HUES64 (cell line): ENCODE results near the gene TNFRSF8.

Experiments
- H3K27ac ChIP-seq: 2 replicates; pipeline ENCODE4 v1.7.0; 2013; ENCODE audit warnings: low read depth, low read length, inconsistent platforms
- H3K27me3 ChIP-seq: 2 replicates; pipeline ENCODE4 v1.6.1; 2013; ENCODE audit warnings: mild to moderate bottlenecking, low read length; ENCODE audit not compliant: insufficient read depth
- H3K36me3 ChIP-seq: 2 replicates; pipeline ENCODE4 v1.6.1; 2013; ENCODE audit warnings: mild to moderate bottlenecking, low read length; ENCODE audit not compliant: insufficient read depth
- H3K4me1 ChIP-seq: 2 replicates; pipeline ENCODE4 v1.6.1; 2013; ENCODE audit warnings: mild to moderate bottlenecking, low read length, moderate library complexity; ENCODE audit not compliant: insufficient read depth
- H3K4me3 ChIP-seq: 2 replicates; pipeline ENCODE4 v1.5.1; 2013; ENCODE audit warnings: mild to moderate bottlenecking, low read length, moderate library complexity
- H3K9ac ChIP-seq: 2 replicates; pipeline ENCODE4 v1.6.1; 2013; ENCODE audit warnings: mild to moderate bottlenecking, low read depth, low read length
- H3K9me3 ChIP-seq: 2 replicates; pipeline ENCODE4 v1.6.1; 2013; ENCODE audit warnings: low read depth, low read length; ENCODE audit not compliant: insufficient read depth
- WGBS: fragments of 150-250, 120-280 bp; methylation state at CpG from one replicate; pipeline ENCODE4 v1.1.7; 2013; ENCODE audit warnings: missing lambda C conversion rate; 5-methylcytosine and 5-hydroxymethylcytosine counted together

The TNFRSF8 gene

DNA sequence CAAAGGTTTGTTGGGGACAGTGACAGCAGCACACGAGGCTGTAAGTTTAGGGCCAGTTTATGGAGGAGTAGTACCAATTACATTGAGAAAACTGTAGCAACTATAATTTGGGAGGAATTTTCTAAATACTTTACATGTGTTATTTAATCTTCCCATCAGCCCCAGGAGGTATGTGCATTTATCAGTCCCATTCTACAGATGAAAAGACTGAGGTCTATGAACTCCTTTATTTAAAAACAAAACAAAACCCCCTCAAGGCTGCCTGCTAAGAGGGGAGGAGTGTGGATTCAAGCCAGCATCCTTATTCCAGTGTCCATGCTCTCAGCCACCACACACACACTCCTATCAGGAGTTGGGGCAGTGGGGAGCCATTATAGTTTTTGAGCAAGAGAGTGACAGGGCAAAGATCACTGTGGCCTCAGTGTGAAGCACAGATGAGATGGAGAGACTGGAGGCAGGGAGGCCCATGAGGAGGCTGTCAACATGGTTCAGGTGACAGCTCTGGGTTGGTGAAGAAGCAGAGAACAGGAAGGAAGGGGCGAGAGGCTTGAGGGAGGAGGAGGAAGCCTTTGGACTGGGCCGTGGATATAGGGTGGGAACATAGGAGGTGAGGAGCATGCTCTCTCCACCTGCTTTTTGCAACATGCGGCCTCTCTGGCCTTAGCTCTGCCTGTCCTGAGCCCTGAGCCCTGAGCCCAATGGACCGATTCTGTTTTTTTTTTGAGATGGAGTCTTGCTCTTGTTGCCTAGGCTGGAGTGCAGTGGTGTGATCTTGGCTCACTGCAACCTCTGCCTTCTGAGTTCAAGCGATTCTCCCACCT is 113.4 kb downstream of the TNFRSF8 start:
- Histone ChIP-seq H3K9ac (no peak overlapping the region), H3K27me3 (no peaks in the 10 kb centered on the region), H3K4me1 (peaks cover 9% of the 10 kb centered on the region; the same call in 1 of the 2 replicates), H3K4me3 (no peak overlapping the region), H3K36me3 (no peaks in the 10 kb centered on the region), H3K9me3 (no peaks in the 10 kb centered on the region), H3K27ac (no peak overlapping the region)
- WGBS: 93% methylated on average over 6 of the region's 6 CpGs

DNA sequence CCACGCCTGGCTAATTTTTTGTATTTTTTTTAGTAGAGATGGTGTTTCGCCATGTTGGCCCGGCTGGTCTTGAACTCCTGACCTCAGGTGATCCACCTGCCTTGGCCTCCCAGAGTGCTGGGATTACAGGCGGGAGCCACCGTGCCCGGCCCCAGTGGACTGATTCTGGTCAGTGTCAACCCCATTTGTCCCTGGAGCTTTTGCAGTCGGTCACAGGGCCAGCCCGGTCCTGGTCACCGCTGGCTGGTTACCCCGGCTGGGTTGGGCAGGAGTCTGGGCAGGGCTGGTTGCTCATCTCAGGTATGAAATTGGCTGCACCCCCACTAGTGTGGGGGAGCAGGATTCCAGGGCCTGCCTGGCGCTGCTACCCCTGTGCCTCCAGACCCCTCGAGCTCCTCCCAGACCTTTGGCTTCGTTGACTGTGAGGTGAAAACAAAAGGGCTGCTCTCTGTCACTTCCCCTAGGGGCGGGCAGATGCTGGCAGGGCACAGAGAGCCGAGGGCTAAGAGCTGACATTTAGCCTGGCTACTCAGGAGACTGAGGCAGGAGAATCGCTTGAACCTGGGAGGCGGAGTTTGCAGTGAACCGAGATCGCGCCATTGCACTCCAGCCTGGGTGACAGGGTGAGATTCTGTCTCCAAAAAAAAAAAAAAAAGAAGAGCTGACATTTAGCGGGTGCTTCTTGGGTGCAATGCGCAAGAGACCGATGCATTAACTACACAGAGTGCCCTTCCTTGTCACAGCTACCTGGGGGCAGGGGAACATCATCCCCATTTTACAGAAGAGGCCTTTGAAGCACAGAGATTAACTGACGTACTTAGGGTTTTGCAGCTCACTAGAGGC is 114.3 kb downstream of the TNFRSF8 start:
- no peak overlapping the region for H3K4me3 ChIP-seq
- H3K27ac ChIP-seq: no peak overlapping the region
- WGBS: 74% methylated on average over 24 of the region's 24 CpGs
- H3K36me3 ChIP-seq: no peaks in the 10 kb centered on the region
- no peaks in the 10 kb centered on the region for H3K27me3 ChIP-seq
- peaks cover 9% of the 10 kb centered on the region; the same call in 1 of the 2 replicates for H3K4me1 ChIP-seq
- H3K9ac ChIP-seq: no peak overlapping the region
- H3K9me3 ChIP-seq: no peaks in the 10 kb centered on the region

DNA sequence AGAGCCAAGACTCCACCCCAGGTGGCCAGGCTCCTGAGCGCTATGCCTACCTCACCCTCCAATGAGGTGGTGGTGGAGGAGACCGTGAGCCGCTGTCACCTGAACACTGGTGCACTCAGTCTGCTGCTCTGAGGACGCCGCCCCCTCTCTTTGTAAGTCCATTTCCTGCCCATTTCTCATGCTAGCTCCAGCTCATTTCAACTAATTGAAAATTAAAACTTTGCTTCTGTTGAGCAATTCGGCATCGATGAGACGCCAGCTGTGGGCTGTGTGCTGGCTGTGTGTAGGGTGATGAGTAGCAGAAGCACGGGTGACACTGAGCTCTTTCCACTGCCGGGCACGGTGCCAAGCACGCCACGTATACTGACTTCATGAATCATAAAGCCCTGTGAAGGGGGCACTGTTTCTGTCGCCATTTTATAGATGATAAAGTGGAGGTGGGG is 114.9 kb downstream of the TNFRSF8 start:
- Histone ChIP-seq H3K9ac (no peak overlapping the region), H3K27me3 (no peaks in the 10 kb centered on the region), H3K9me3 (no peaks in the 10 kb centered on the region), H3K4me1 (peaks cover 9% of the 10 kb centered on the region; the same call in 1 of the 2 replicates), H3K4me3 (no peak overlapping the region), H3K27ac (no peak overlapping the region), H3K36me3 (no peaks in the 10 kb centered on the region)
- 84% methylated on average over 14 of the region's 14 CpGs for WGBS

DNA sequence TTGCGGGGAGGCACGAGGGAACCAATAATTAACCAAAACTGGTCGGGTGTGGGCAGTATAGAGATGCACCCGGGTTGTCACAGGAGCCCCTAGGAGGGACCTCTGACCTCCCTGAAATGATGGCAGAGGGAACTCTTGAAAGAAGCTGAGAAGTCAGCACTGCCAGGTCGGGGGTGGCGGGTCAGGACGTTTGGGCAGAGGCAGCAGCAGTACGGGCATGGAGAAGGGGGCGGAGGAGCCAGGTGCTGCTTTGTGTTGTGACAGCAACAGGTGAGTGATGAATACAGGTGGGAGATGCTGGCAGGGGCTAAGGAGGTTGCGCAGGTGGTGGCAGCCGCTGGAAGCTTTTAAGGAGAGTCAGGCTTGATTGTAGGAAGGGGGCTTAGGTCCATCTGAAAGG is 115.4 kb downstream of the TNFRSF8 start:
- WGBS: 82% methylated on average over 11 of the region's 11 CpGs
- Histone ChIP-seq H3K27me3 (no peaks in the 10 kb centered on the region), H3K4me3 (no peak overlapping the region), H3K36me3 (no peaks in the 10 kb centered on the region), H3K4me1 (peaks cover 9% of the 10 kb centered on the region; the same call in 1 of the 2 replicates), H3K27ac (no peak overlapping the region), H3K9me3 (no peaks in the 10 kb centered on the region), H3K9ac (no peak overlapping the region)

DNA sequence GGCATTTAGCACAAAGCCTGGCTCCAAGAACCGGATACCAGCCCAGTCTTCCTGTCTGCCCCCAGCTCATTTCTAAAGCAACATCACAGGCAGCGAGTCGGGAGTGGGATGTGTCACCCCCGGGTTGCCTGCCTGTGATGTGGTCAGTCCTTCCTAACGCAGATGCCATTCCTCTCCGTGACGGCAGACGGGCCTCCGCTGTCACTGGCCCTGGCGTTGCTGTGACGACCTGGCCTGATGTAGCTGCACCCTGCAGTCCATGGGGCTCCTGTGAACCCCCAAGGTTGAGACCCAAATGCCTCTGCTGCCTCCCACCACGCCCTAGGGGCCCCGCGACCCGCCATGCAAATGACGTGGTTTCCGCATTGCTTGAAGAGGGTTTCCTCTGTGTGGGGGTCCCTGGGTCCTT is 116.0 kb downstream of the TNFRSF8 start:
- 77% methylated on average over 17 of the region's 17 CpGs for WGBS
- Histone ChIP-seq H3K36me3 (no peaks in the 10 kb centered on the region), H3K27ac (no peak overlapping the region), H3K27me3 (no peaks in the 10 kb centered on the region), H3K9me3 (no peaks in the 10 kb centered on the region), H3K4me1 (peaks cover 9% of the 10 kb centered on the region; the same call in 1 of the 2 replicates), H3K9ac (no peak overlapping the region), H3K4me3 (no peak overlapping the region)

DNA sequence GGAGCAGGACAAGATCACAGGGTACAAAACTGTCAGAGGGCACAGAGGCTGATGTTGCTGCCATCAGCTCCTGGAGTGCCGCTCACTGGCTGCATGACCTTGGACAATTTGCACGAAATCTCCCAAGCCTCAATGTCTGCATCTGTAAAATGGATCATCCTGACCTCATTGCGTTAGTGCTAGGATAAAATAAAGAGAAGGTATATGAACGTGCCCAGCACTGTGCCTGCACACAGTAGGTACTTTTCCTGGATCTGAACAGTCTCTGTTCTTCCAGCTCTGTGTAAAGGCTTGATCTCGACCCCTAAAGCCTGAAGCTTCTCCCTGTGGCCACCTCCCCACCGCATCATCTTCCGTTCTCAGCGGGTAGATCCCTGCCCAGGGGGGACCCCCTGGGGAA is 116.6 kb downstream of the TNFRSF8 start:
- Histone ChIP-seq H3K9me3 (no peaks in the 10 kb centered on the region), H3K27ac (no peak overlapping the region), H3K9ac (no peak overlapping the region), H3K4me1 (peaks cover 15% of the 10 kb centered on the region; the same call in 1 of the 2 replicates), H3K36me3 (no peaks in the 10 kb centered on the region), H3K27me3 (no peaks in the 10 kb centered on the region), H3K4me3 (no peak overlapping the region)
- 92% methylated on average over 8 of the region's 8 CpGs for WGBS

DNA sequence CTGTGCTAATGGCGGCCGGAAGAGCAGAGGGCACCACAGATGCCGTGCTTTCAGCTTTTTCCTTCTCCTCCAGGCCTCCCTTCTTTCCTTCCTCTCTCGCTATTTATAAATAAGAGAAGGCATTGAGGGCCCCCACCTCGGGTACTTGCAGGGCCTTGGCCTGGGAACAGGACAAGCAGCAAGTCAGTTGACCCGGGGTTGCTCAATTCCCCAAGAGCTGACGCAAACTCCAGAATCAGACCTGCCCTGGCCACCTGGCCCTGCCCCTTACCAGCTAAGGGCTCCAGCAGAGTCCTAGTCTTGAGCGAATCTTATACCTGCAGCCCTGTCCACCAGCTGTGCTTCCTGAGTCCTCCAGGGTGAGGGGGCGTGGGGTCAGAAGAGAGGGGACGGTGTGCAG is 117.2 kb downstream of the TNFRSF8 start:
- Histone ChIP-seq H3K36me3 (no peaks in the 10 kb centered on the region), H3K4me3 (no peak overlapping the region), H3K9ac (no peak overlapping the region), H3K4me1 (peaks cover 15% of the 10 kb centered on the region; the same call in 1 of the 2 replicates), H3K27me3 (no peaks in the 10 kb centered on the region), H3K27ac (no peak overlapping the region), H3K9me3 (0 out of 2 replicates have a peak, but pooled peaks cover 1% of the 10 kb centered on the region)
- 95% methylated on average over 10 of the region's 10 CpGs for WGBS

DNA sequence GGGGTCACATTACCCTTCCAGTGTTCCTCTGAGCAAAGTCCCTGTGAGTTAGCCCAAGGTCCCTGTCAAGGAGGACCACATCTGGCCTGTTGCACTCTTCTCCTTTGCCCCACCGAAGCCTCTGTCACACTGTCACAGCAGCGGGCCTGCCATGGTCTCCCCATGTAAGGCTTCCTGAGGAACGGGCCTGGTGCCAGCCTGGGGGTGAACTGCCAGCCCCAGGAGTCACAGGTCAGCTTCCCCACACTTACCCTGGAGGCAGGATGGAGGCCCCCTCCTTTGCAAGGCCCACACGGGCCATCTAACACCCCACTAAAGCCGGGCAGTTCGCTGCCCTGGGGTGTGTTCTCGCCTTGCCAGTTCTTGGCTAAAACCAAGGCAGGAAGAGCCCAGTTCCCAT is 117.8 kb downstream of the TNFRSF8 start:
- 93% methylated on average over 7 of the region's 7 CpGs for WGBS
- no peak overlapping the region for H3K9ac ChIP-seq
- no peaks in the 10 kb centered on the region for H3K36me3 ChIP-seq
- H3K4me1 ChIP-seq: peaks cover 15% of the 10 kb centered on the region; the same call in 1 of the 2 replicates
- no peak overlapping the region for H3K27ac ChIP-seq
- H3K27me3 ChIP-seq: no peaks in the 10 kb centered on the region
- no peak overlapping the region for H3K4me3 ChIP-seq
- 0 out of 2 replicates have a peak, but pooled peaks cover 3% of the 10 kb centered on the region for H3K9me3 ChIP-seq

DNA sequence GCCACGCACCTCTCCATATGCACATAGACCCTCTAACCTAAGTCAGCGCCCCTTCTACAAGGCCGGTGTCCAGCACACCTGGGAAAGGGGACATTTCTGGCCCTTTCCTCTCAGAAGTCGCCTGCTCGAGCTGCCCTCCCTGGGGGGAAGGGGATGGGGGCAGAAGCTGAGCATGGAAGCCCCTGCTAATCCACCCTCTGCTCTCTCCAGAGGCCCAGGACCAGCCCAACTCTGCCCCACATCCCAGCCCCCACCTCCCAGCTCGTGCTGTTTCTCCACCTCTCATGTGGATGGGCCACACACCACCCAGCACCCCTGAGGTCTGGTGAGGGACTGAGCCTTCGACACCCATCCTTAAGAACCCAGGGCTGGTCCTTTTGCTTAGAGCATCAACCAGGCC is 118.5 kb downstream of the TNFRSF8 start:
- Histone ChIP-seq H3K4me1 (peaks cover 15% of the 10 kb centered on the region; the same call in 1 of the 2 replicates), H3K9ac (no peak overlapping the region), H3K9me3 (0 out of 2 replicates have a peak, but pooled peaks cover 3% of the 10 kb centered on the region), H3K4me3 (no peak overlapping the region), H3K27me3 (no peaks in the 10 kb centered on the region), H3K36me3 (no peaks in the 10 kb centered on the region), H3K27ac (no peak overlapping the region)
- WGBS: 93% methylated on average over 5 of the region's 7 CpGs

DNA sequence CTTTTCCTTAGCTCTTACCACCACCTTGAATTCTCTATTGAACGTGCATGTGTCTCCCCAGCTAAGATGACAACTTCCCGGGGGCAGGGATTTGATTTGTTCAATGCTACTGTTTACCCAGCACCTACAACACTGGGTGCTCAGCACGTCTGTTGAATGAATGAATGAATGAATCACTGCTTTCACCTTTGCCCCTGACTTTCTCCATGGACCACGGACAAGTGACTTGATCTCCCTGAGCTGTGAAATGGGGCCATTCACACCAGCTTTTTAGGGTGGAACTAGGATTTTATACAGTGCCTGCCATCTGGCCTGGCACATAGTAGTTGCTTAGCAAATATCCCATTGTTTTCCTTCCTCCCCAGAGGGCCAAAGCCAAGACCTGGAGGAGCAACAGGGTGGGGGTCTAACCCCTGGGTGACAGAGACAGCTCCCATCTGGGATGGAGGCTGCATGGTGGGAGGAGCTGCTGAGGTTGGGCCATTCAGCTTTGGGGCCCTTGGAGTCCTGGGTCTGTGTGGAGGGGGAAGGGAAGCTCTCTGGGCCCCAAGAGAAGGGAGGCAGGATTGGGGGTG is 119.4 kb downstream of the TNFRSF8 start:
- Histone ChIP-seq H3K4me3 (no peak overlapping the region), H3K36me3 (no peaks in the 10 kb centered on the region), H3K27ac (no peak overlapping the region), H3K4me1 (peaks cover 12% of the 10 kb centered on the region; the same call in 1 of the 2 replicates), H3K9ac (no peak overlapping the region), H3K9me3 (0 out of 2 replicates have a peak, but pooled peaks cover 3% of the 10 kb centered on the region), H3K27me3 (no peaks in the 10 kb centered on the region)
- 83% methylated on average over 4 of the region's 4 CpGs for WGBS
